Keratinocyte (primary cell): Measurements from ENCODE around the gene SOD1. TPM values are rescaled to one million over a fixed set of nuclear protein-coding genes. Genes with fewer than 3 reads are reported as not detected.

Experiments
- DNase-seq: peaks from one replicate; pipeline ENCODE4 v3.0.0-alpha.2; 2011; ENCODE audit warnings: low read depth, missing footprints, low spot score
- FAIRE-seq: peaks from 2 replicates; lab custom pipeline; 2011; peaks lifted over from hg19 to GRCh38; lab: Jason Lieb, UNC
- H2AFZ ChIP-seq: 2 replicates; pipeline ENCODE4 v1.6.0; 2012; ENCODE audit warnings: low read length, control low read depth, inconsistent platforms; ENCODE audit not compliant: control insufficient read depth
- H3K27ac ChIP-seq: 2 replicates; pipeline ENCODE4 v1.5.1; 2011; ENCODE audit warnings: low read length; ENCODE audit not compliant: control insufficient read depth, insufficient read depth
- H3K27me3 ChIP-seq: 3 replicates; pipeline ENCODE4 v1.6.0; 2011; ENCODE audit warnings: low read length; ENCODE audit not compliant: control insufficient read depth, insufficient read depth; ENCODE audit errors: extremely low read depth
- H3K36me3 ChIP-seq, 2 experiments: 2 replicates in 1 of 2; 3 replicates in 1 of 2; pipeline ENCODE4 v1.5.1; 2011; ENCODE audit warnings: low read length in 2 of 2, mild to moderate bottlenecking in 1 of 2; ENCODE audit not compliant: control insufficient read depth in 2 of 2, insufficient read depth in 2 of 2; ENCODE audit errors: extremely low read depth in 1 of 2
- H3K4me1 ChIP-seq: 3 replicates; pipeline ENCODE4 v1.5.1; 2011; ENCODE audit warnings: low read length; ENCODE audit not compliant: control insufficient read depth, insufficient read depth; ENCODE audit errors: extremely low read depth
- H3K4me2 ChIP-seq: 3 replicates; pipeline ENCODE4 v1.6.0; 2011; ENCODE audit warnings: low read depth, low read length; ENCODE audit not compliant: control insufficient read depth, insufficient read depth; ENCODE audit errors: extremely low read depth
- H3K4me3 ChIP-seq, 3 experiments: fragments of 200-600 bp in 1 of 3; sonication (generic) in 1 of 3; 2 replicates in 2 of 3; 3 replicates in 1 of 3; pipeline ENCODE4 v1.5.1; 2011 to 2016; ENCODE audit warnings: low read length in 3 of 3, mild to moderate bottlenecking in 3 of 3, control low read depth in 2 of 3, inconsistent platforms in 1 of 3, low read depth in 1 of 3, mixed read lengths in 1 of 3, mixed run types in 1 of 3, moderate library complexity in 1 of 3; ENCODE audit not compliant: control insufficient read depth in 2 of 3, insufficient read depth in 2 of 3; ENCODE audit errors: extremely low read depth in 1 of 3
- H3K79me2 ChIP-seq: 2 replicates; pipeline ENCODE4 v1.6.0; 2012; ENCODE audit warnings: low read length; ENCODE audit not compliant: control insufficient read depth, insufficient read depth
- H3K9ac ChIP-seq: 3 replicates; pipeline ENCODE4 v1.6.0; 2011; ENCODE audit warnings: low read length; ENCODE audit not compliant: control insufficient read depth, insufficient read depth; ENCODE audit errors: extremely low read depth
- H3K9me1 ChIP-seq: 3 replicates; pipeline ENCODE4 v1.6.0; 2011; ENCODE audit warnings: low read length; ENCODE audit not compliant: control insufficient read depth, insufficient read depth; ENCODE audit errors: extremely low read depth
- H3K9me3 ChIP-seq: 2 replicates; pipeline ENCODE4 v1.5.1; 2012; ENCODE audit warnings: low read depth, low read length; ENCODE audit not compliant: control insufficient read depth
- H4K20me1 ChIP-seq: 3 replicates; pipeline ENCODE4 v1.6.0; 2011; ENCODE audit warnings: low read length; ENCODE audit not compliant: control insufficient read depth, insufficient read depth; ENCODE audit errors: extremely low read depth
- EZH2 ChIP-seq: IDR thresholded peaks from one replicate; pipeline ENCODE4 v1.6.1; 2012; ENCODE audit warnings: inconsistent platforms, mild to moderate bottlenecking, low read length, moderate library complexity
- dilution Hi-C: fragments of 300-500 bp; cut with MboI; formaldehyde crosslinking; loops from one replicate; pipeline ENCODE4 v1.7.0; 2020; ENCODE audit warnings: low sequenced_read_pairs; ENCODE audit not compliant: extremely low pct_ligation_motif_present
- polyA plus RNA-seq, 5 experiments: library from polyadenylated mRNA; depleted of rRNA in 3 of 5; stranded (reverse) in 3 of 5; stranded (forward) in 1 of 5; unstranded in 1 of 5; fragments of >200 nt; gene quantifications; 1 replicate in 1 of 5; 2 replicates in 3 of 5; 3 replicates in 1 of 5; pipeline versions ENCODE4 v1.2.1 to v1.2.3, GENCODE V29; 2011 to 2012; ENCODE audit warnings: missing spikeins in 2 of 5, low read depth in 1 of 5, low replicate concordance in 1 of 5
- TF ChIP-seq, protein P1 (sequence below), 3 experiments: IDR thresholded peaks in 1 of 3; conservative IDR thresholded peaks in 1 of 3; optimal IDR thresholded peaks in 1 of 3; 2 replicates in 2 of 3; 3 replicates in 1 of 3; pipeline versions ENCODE3 to v1.5.1; 2011; ENCODE audit warnings: low read length in 3 of 3, mild to moderate bottlenecking in 3 of 3, moderate library complexity in 2 of 3, control low read depth in 1 of 3, inconsistent platforms in 1 of 3; ENCODE audit not compliant: insufficient read depth in 2 of 3; ENCODE audit errors: extremely low read depth in 1 of 3

SOD1 gene
- polyA plus RNA-seq, 1 donor (not counting 4 experiments of a cell fraction or from before 2014, with no cell fraction given) = 426 TPM

DNA sequence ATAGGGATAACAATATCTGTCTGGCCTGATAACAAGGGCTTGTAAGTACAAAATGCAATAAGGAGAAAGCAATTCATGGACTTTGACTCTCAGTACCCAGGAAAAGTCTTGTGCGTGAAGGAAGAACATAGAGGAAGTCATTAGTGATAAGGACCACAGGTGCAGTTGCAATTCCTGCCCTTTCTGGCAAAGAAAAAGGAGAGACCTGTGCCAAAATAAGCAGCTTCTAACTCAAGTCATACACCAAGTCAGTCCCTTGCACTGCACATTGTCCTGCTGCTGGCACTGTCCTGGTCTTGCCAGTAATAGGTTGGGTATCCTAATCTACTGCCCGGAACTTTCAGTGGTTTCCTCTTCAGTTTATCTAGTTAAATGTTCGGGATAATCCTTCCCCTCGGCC is 14.8 kb upstream of the SOD1 start:
- no peak overlapping the region for H2AFZ ChIP-seq
- H3K36me3 ChIP-seq = no peaks in the 10 kb centered on the region
- H3K4me2 ChIP-seq = no peak overlapping the region
- H4K20me1 ChIP-seq = no peaks in the 10 kb centered on the region
- no peaks in the 10 kb centered on the region for H3K9me1 ChIP-seq
- FAIRE-seq = no peak
- no peak overlapping the region for H3K27ac ChIP-seq
- H3K4me1 ChIP-seq = no peaks in the 10 kb centered on the region
- H3K79me2 ChIP-seq = no peaks in the 10 kb centered on the region
- DNase-seq = no peak
- no peak overlapping the region for H3K4me3 ChIP-seq
- H3K27me3 ChIP-seq = no peaks in the 10 kb centered on the region
- TF ChIP-seq, protein P1, sequence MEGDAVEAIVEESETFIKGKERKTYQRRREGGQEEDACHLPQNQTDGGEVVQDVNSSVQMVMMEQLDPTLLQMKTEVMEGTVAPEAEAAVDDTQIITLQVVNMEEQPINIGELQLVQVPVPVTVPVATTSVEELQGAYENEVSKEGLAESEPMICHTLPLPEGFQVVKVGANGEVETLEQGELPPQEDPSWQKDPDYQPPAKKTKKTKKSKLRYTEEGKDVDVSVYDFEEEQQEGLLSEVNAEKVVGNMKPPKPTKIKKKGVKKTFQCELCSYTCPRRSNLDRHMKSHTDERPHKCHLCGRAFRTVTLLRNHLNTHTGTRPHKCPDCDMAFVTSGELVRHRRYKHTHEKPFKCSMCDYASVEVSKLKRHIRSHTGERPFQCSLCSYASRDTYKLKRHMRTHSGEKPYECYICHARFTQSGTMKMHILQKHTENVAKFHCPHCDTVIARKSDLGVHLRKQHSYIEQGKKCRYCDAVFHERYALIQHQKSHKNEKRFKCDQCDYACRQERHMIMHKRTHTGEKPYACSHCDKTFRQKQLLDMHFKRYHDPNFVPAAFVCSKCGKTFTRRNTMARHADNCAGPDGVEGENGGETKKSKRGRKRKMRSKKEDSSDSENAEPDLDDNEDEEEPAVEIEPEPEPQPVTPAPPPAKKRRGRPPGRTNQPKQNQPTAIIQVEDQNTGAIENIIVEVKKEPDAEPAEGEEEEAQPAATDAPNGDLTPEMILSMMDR (optimal IDR thresholded peaks at IDR 0.05 in 1 of 3, IDR thresholded peaks at IDR 0.05 in 1 of 3, conservative IDR thresholded peaks at IDR 0.05 in 1 of 3; ENCODE audit: extremely low read depth in 1 of 3, insufficient read depth in 2 of 3, low read length in 3 of 3) = no peak
- TF ChIP-seq EZH2 = no peak
- no peak overlapping the region for H3K9ac ChIP-seq
- dilution Hi-C loops = no loop called here
- H3K9me3 ChIP-seq = no peaks in the 10 kb centered on the region

DNA sequence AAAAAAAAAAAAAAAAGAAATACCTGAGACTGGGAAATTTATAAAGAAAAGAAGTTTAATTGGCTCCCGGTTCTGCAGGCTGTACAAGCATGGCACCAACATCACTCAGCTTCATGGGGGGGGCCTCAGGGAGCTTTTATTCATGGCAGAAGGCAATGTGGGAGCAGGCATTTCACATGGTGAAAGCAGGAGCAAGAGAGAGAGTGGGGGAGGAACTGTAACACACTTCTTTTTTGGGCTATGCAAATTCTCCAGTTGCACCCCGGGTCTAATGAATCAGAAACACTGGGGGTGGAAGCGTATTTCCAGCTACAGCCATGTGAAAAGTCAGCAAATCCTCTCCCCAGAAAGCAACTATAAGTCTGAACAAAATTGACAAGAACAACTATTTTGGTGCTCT is 11.8 kb upstream of the SOD1 start:
- TF ChIP-seq, protein P1 (optimal IDR thresholded peaks at IDR 0.05 in 1 of 3, IDR thresholded peaks at IDR 0.05 in 1 of 3, conservative IDR thresholded peaks at IDR 0.05 in 1 of 3; ENCODE audit: extremely low read depth in 1 of 3, insufficient read depth in 2 of 3, low read length in 3 of 3) = no peak
- no peak for TF ChIP-seq EZH2

More for the DNA sequence above, 11.8 kb upstream of the SOD1 start:
- Histone ChIP-seq H2AFZ (no peak overlapping the region), H3K27ac (no peak overlapping the region), H3K9ac (no peak overlapping the region), H3K4me2 (no peak overlapping the region), H3K27me3 (no peaks in the 10 kb centered on the region), H3K36me3 (no peaks in the 10 kb centered on the region), H3K79me2 (no peaks in the 10 kb centered on the region), H3K4me1 (no peaks in the 10 kb centered on the region), H3K9me3 (no peaks in the 10 kb centered on the region), H3K4me3 (no peak overlapping the region), H3K9me1 (no peaks in the 10 kb centered on the region), H4K20me1 (no peaks in the 10 kb centered on the region)
- dilution Hi-C loops = no loop called here
- DNase-seq (no peak), FAIRE-seq (no peak)
